ENCODE results near the gene C19orf67.

C19orf67 gene

GRCh38 chr19:14081797-14082674 is 3.5 kb downstream of the C19orf67 start:
- DNase-seq, result peak; percentile 79

DNA sequence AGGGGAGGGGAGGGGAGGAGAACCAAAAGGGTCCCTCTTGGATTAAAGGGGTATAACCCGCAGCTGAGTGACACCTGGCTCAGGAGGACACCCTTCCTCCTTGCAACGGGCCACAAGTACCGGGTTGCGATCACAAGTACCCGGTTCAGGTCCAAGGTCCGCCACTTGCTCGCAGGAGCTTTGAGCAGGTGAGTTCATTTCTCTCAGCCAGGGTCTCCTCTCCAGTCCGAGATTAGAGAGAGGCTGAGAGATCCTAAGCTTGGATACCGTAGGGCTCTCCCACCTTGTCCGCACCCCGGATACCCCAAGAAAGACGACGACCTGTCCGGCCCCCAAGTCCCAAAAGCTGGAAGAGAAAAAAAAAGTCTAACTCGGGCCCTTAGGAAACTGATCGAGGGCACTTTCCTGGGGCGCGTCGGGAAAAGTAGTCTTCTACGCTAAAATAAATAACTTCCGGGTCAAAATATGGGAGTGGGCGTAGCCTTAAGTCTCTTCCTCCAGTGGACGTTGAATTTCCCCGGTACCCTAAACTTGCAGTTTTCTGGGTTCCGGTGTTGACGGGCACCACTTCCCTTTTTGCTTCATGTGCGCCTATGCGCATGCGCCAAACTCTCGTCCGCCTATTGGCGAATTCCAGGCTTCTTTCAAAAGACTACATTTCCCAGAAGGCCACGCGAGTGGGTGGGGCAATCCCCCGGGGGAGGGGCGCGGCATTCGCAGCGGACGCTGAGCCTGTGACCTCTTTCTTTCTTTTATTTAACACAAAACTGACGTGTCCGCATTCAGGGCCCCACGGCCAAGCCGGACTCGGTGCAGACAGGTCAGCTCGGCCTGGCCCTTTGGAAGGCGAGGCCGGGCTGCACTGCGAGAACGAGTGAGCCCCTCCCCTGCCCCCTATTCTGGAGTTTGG is 4.4 kb downstream of the C19orf67 start:
- DNase-seq, result peak; percentile 100

GRCh38 chr19:14078411-14078810 is 7.2 kb downstream of the C19orf67 start:
- no peak for DNase-seq

DNA sequence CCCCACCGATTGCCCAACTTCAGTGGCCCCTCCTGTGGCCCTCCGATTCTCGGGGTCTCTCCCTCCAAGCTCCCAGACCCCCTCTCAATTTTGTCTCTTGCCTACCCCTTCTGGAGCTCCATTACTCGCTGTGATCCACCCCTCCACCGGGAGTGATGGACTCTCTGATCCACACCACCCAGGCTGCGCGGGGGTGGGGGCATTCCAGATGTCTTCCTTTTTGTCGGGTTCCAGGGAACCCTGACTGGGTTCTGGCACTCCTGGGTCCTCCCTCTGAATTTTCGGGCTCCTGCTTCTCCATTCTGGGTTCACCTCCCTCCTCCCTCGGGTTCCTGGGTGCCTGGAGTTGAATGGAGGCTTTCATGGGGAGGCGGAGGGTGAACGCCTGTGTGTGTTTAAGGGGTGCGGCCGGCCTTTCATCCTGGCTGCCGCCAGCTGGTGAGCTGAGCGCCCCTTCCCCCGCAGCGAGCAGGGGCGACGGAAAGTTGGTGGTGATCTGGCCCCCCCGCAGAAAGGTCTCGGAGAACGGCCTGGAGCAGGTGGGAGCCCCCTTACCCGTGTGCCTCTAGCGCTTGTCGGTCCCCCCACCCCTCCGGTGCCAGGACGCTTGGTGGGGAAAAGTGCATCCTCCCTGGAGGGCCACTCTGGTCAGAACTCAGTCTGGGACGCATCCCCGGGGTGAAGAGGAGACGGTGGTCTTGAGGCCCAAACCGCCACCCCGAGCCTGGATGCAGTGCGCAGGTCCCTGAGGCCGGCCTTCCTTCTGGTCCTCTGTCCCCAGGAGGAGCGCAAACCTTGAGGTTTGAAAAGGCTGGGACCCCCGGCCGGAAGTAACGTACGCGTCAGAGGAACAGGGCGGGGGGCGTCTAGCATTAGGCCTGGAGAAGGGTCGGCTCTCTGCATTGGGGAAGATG is 11.4 kb downstream of the C19orf67 start:
- peak; percentile 79 for DNase-seq

- peak; percentile 91 for DNase-seq
Measured at GRCh38 chr19:14073261-14073924, 12.2 kb downstream of the C19orf67 start.

DNA sequence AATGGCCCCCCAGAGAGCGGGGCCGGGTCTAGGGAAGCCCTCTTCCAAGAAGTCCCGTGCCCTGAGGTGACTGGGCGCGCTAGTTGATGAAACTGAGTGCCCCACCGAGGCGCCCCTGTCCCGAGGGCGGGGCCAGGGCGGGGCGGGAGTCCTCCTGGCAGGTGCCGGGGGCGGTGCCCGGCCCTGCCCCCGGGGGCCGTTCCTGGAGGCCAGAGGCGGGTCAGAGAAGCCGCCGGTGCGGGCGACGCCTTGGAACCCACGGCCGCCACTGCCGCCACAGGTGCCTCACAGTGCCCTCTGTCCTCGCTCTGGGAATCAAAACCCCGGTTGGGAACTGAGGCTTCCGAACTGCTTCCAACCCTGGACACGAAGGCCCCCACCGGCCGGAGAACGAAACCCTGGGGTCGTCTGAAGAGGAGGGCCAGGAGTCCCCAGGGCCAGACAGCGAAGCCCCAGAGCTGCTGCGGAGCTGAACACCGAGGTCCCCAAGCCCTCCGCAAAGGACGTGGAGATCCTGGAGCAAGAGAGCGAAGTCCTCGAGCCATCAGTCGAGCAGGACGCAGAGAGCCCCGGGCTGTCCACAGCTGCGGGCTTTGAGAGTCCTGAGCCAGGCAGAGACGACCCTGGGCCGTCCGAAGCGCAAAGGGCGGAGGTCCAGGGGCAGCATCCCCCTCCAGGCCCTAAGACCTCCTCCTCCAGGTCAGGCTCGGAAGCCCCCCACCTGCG is 12.9 kb downstream of the C19orf67 start, which contains the start of gene MISP3:
Gene MISP3 (plus strand): TSS at position 252 of the 726 bp plus-strand sequence. CDS start 524 bp downstream, outside the sequence.
- peak; percentile 76 for DNase-seq

DNA sequence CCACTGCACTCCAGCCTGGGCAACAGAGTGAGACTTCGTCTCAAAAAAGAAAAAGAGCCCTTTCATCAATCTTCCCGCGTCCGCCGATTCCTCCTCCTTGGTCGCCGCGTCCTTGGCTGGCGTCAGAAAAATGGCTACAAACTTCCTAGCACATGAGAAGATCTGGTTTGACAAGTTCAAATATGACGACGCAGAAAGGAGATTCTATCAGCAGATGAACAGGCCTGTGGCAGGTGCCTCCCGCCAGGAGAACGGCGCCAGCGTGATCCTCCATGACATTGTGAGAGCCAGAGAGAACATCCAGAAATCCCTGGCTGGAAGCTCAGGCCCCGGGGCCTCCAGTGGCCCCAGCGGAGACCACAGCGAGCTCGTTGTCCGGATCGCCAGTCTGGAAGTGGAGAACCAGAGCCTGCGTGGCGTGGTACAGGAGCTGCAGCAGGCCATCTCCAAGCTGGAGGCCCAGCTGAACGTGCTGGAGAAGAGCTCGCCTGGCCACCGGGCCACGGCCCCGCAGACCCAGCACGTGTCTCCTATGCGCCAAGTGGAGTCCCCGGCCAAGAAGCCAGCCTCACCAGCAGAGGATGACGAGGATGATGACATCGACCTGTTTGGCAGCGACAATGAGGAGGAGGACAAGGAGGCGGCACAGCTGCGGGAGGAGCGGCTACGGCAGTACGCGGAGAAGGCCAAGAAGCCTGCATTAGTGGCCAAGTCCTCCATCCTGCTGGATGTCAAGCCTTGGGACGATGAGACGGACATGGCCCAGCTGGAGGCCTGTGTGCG is 15.1 kb downstream of the C19orf67 start:
- no peak for DNase-seq

DNA sequence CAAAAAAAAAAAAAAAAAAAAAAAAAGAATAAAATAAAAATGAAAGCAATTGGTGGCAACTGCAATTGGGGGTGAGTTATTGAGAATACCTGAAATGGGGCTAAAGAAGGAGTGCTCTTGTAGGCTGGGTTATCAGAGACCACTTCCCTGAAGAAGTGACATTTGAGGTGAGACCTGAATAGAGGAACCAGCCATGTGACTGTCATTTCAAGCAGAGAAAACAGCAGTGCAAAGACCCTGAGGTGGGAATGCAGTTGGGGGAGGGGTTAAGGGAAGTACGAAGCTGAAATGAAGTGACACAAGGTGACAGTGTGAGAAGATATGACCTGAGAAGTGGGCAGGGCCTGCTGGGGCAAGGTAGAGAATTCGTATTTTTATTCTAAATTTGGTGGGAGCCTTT is 19.4 kb downstream of the C19orf67 start:
- DNase-seq, result no peak

GRCh38 chr19:14063105-14063504 is 22.5 kb downstream of the C19orf67 start:
- no peak for DNase-seq

DNA sequence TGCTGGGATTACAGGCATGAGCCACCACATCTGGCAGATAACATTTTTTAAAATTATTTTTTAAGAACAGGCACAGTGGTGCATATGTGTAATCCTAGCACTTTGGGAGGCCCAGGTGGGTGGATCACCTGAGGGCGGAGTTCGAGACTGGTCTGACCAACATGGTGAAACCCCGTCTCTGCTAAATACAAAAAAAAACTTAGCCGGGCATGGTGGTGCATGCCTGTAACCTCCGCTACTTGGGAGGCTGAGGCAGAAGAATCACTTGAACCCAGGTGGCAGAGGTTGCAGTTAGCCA is 23.1 kb downstream of the C19orf67 start:
- no peak for DNase-seq

DNA sequence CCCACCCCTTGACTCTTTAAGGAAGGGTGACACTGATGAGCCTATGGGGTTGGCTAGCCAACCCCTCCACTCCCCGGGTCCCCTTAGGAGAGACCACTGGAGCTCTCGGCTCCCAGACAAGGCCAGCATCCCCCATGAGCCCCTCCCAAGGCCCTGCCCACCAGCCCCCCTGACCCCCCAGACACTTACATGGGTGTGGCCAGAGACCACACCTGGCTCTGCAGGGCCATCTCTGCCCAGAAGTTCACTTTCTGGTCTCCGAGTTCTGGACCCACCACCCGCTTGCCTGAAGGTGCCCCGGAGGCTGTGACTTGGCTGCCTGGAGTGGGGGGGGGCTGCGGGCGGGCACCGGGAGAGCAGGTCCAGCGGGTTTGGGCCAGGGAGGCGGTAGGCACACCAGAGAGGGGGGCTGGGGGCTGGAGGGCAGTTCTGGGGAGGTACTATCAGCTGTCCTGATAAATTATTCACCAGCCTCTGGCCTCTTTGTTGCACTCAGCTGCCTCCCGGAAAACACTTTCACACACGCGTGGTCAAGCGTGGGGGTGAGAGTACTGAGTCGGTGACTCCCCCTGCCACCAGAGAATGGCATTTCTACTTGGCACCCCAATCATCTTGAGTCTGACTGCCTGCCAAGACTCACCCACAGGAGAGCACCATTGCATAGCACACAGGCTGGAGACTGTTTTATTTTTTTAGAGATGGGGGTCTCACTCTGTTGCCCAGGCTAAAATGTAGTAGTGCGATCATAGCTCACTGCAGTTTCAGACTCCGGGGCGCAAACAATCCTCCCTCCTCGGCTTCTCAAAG is 23.6 kb downstream of the C19orf67 start, which contains the start of gene PALM3:
Gene PALM3 (minus strand): TSS at position 326 of the 807 bp plus-strand sequence. CDS start 96 bp downstream, at position 230.
- DNase-seq, result no peak

DNA sequence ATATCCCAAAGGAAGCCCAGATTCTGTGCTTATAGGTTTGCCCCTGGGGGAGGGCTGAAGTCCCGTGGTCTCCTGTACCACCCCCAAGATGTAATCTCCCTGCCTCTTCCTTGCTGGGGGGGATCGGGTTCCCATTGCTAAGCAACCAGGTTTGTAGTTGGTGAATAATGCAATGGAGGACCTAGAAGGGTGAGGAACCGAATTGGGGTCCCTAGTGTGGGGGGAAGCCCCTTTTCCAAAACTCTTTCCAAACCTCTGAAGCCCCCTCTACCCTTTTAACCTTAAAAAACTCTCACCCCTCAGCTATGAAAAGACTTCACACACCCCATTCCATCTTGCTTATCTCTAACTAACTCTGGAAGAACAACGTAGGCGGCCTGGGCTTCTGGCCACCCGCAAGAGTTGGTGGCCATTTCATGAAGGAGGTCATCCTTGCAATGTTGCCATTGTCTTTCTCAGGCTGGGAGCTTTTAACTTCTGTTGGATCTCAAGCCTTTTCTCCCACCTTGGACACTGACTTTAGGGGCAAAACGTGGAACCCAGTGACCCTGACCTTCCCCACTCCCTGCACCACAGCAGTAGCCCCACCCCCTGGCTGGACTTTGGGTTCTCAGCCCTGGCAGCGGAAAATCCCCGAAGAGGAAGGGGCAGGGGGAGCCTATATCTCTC is 24.4 kb downstream of the C19orf67 start:
- DNase-seq, result no peak

- DNase-seq, result no peak
Measured at GRCh38 chr19:14059652-14060155, 25.9 kb downstream of the C19orf67 start.

DNA sequence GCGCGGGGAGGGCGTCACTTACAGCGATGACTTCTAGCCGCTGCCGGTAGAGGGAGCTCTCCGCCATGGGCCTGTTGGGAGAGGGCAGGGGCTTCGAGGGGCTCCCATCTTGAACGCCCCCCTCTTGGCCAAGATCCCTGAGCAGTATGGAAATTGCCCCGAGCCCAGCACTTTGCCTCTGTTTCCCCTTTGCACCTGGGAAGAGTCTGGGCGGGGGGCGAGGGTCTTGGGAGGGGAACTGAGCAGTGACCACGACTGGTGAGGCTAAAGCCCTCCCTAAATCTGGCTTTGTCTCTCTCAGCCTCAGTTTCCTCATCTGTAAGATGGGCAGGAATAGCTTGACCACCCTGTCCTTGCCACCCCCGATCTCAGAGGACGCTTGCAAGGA is 26.5 kb downstream of the C19orf67 start:
- peak; percentile 81 for DNase-seq

DNA sequence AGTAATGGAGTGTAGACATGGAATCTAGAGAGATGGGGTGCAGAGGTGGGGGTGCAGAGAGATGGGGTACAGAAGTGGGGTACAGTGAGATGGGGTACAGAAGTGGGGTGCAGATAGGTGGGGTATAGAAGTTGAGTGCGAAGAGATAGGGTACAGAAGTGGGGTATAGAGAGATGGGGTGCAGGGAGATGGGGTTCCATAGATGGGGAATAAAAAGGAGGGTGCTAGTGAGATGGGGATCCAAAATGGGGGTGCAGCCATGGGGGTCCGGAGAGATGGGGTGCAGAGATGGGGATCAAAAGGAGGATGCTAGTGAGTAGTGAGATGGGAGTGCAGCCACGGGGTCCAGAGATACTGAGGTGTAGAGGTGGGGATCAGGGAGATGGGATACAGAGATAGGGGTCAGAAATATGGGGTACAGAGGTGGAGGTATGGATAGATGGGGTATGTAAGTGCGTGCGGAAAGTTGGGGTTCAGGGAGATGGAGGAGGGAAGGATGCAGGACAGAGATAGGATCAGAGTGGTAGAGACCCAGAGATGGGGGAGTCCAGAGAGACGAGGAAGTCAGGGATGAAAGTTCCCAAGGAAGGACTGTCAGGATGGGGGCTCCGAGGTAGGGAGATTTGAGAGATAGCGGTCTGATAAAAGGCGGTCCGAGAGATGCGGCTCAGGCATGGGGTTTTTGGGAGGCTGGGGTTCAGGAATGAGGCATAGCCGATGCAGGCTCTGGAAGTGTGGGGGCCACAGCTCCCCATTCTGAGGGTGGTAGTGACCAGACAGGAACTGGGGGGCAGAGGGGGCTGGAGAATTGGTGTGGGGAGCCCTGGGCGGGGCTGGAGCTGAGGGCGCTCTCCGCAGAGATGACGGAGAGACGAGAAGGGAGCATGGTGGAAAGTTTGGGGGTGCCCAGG is 27.1 kb downstream of the C19orf67 start:
- DNase-seq, result no peak

- DNase-seq, result no peak
Measured at GRCh38 chr19:14056741-14057356, 28.7 kb downstream of the C19orf67 start.

- DNase-seq, result no peak
Measured at GRCh38 chr19:14056069-14056666, 29.4 kb downstream of the C19orf67 start.
